Brain microvascular endothelial cell (primary cell): Measurements from ENCODE around the gene IFNA2.

Experiments used
- DNase-seq: peaks from one replicate; pipeline ENCODE4 v3.0.0-alpha.2; 2020
- H3K27ac ChIP-seq: fragments of 250-450 bp; sonication (Bioruptor Pico); 2 replicates; pipeline ENCODE4 v1.5.1; 2020; ENCODE audit warnings: mild to moderate bottlenecking, moderate library complexity
- H3K27me3 ChIP-seq: fragments of 250-450 bp; sonication (Bioruptor Pico); replicated peaks from 2 replicates; pipeline ENCODE4 v1.5.1; 2020; ENCODE audit warnings: mild to moderate bottlenecking
- H3K36me3 ChIP-seq: fragments of 250-450 bp; sonication (Bioruptor Pico); replicated peaks from 2 replicates; pipeline ENCODE4 v1.5.1; 2020; ENCODE audit warnings: mild to moderate bottlenecking
- H3K4me3 ChIP-seq: 2 replicates; pipeline ENCODE4 v1.5.1; 2011; ENCODE audit warnings: low read depth, mild to moderate bottlenecking, control low read depth, low read length, moderate library complexity
- in situ Hi-C: cut with HindIII; loops from 2 replicates; pipeline ENCODE4 v1.10.0; 2017; ENCODE audit warnings: low sequenced_read_pairs, low pct_ligation_motif_present
- TF ChIP-seq, protein P1 (sequence below): IDR thresholded peaks from 2 replicates; pipeline ENCODE4 v1.5.1; 2011; ENCODE audit warnings: low read depth, mild to moderate bottlenecking, moderate library complexity, low read length, control low read depth, inconsistent platforms; ENCODE audit errors: missing control alignments

The IFNA2 gene

GRCh38 chr9:21334701-21335632 lies 50.2 kb downstream of the IFNA2 start, which contains the start of gene KLHL9:
Gene KLHL9, minus strand, starts transcription at chr9:21335404. Its CDS starts 545 bp downstream, at chr9:21334859.
- peak within 1 kb of the TSS; percentile 90 for H3K27ac ChIP-seq
- H3K27me3 ChIP-seq, result no peaks in the 10 kb centered on the region
- H3K36me3 ChIP-seq, result no peaks in the 10 kb centered on the region
- DNase-seq, result peak; percentile 87
- TF ChIP-seq, protein P1, sequence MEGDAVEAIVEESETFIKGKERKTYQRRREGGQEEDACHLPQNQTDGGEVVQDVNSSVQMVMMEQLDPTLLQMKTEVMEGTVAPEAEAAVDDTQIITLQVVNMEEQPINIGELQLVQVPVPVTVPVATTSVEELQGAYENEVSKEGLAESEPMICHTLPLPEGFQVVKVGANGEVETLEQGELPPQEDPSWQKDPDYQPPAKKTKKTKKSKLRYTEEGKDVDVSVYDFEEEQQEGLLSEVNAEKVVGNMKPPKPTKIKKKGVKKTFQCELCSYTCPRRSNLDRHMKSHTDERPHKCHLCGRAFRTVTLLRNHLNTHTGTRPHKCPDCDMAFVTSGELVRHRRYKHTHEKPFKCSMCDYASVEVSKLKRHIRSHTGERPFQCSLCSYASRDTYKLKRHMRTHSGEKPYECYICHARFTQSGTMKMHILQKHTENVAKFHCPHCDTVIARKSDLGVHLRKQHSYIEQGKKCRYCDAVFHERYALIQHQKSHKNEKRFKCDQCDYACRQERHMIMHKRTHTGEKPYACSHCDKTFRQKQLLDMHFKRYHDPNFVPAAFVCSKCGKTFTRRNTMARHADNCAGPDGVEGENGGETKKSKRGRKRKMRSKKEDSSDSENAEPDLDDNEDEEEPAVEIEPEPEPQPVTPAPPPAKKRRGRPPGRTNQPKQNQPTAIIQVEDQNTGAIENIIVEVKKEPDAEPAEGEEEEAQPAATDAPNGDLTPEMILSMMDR, result no peak
- H3K4me3 ChIP-seq, result peak within 1 kb of the TSS; percentile 75
- in situ Hi-C loops, result no loop called here
